Lower leg skin (tissue), 3 donors: ENCODE results near the gene PKP2.

Source experiments
- POLR2A ChIP-seq, 2 donors: fragments of 450-650 bp; IDR thresholded peaks; one replicate each; pipeline ENCODE4 v1.6.1; 2016 to 2017; ENCODE audit warnings: antibody characterized with exemption in 2 of 2, mild to moderate bottlenecking in 1 of 2, moderate library complexity in 1 of 2
- TF ChIP-seq, protein P1 (sequence below), 3 donors: fragments of 450-650 bp; IDR thresholded peaks; one replicate each; pipeline ENCODE4 v1.5.1; 2016; ENCODE audit warnings: antibody characterized with exemption in 3 of 3, mild to moderate bottlenecking in 3 of 3, moderate library complexity in 2 of 3

DNA sequence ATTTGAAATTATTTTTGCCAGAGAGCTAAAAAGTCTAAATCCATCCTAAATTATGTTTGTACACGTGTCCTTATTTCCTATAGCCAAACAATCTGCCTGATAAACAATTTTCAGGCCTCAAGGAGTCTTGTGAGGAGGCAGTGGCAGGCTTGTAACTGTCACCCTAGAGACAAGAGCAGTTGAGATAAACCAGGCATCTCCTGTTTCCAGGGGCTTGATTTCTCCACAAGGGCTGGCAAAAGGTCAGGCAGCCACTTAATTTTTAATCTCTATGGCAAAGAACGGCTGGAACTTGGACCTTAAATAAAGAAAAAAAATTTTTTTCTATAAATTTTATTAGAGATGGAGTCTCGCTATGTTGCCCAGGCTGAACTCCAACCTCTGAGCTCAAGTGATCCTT, 15.5 kb downstream of the PKP2 start:
- TF ChIP-seq, protein P1, sequence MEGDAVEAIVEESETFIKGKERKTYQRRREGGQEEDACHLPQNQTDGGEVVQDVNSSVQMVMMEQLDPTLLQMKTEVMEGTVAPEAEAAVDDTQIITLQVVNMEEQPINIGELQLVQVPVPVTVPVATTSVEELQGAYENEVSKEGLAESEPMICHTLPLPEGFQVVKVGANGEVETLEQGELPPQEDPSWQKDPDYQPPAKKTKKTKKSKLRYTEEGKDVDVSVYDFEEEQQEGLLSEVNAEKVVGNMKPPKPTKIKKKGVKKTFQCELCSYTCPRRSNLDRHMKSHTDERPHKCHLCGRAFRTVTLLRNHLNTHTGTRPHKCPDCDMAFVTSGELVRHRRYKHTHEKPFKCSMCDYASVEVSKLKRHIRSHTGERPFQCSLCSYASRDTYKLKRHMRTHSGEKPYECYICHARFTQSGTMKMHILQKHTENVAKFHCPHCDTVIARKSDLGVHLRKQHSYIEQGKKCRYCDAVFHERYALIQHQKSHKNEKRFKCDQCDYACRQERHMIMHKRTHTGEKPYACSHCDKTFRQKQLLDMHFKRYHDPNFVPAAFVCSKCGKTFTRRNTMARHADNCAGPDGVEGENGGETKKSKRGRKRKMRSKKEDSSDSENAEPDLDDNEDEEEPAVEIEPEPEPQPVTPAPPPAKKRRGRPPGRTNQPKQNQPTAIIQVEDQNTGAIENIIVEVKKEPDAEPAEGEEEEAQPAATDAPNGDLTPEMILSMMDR (IDR thresholded peaks at IDR 0.05): no peak
- TF ChIP-seq POLR2A (IDR thresholded peaks at IDR 0.05): no peak
